GM19328 (cell line): ENCODE data around the gene TMEM154.
"Not testable (repeated sequence)": the region's sequence is repeated elsewhere in the genome, so short reads cannot be mapped to it uniquely, and the experiment has no call there.

Experiments
- ATAC-seq: cut with Tn5 transposase; IDR thresholded peaks from one replicate; pipeline ENCODE4 v1.9.1; 2021; ENCODE audit warnings: mild to moderate bottlenecking, moderate library complexity; ENCODE audit not compliant: unreplicated experiment

Gene TMEM154

GRCh38 chr4:152668338-152668964 lies 11.3 kb downstream of the TMEM154 start:
- ATAC-seq: no peak

- no peak for ATAC-seq
These were observed 12.0 kb downstream of the TMEM154 start for GRCh38 chr4:152667781-152668180.

GRCh38 chr4:152666946-152667345 lies 12.9 kb downstream of the TMEM154 start:
- no peak for ATAC-seq

- no peak for ATAC-seq
These were observed 14.0 kb downstream of the TMEM154 start for GRCh38 chr4:152665691-152666395.

GRCh38 chr4:152664067-152664378 lies 15.8 kb downstream of the TMEM154 start:
- not testable (repeated sequence) for ATAC-seq

- peak; percentile 40 for ATAC-seq
These were observed 16.4 kb downstream of the TMEM154 start for GRCh38 chr4:152663203-152664066.

- ATAC-seq: no peak
These were observed 18.1 kb downstream of the TMEM154 start for GRCh38 chr4:152661649-152662048.

GRCh38 chr4:152660526-152660925 lies 19.3 kb downstream of the TMEM154 start:
- no peak for ATAC-seq

- ATAC-seq: no peak
These were observed 20.0 kb downstream of the TMEM154 start for GRCh38 chr4:152659806-152660205.

GRCh38 chr4:152657657-152658056 lies 22.1 kb downstream of the TMEM154 start:
- ATAC-seq: no peak

GRCh38 chr4:152655272-152656129 lies 24.3 kb downstream of the TMEM154 start:
- no peak for ATAC-seq

- ATAC-seq: no peak
These were observed 27.7 kb downstream of the TMEM154 start for GRCh38 chr4:152652102-152652501.

GRCh38 chr4:152651473-152652060 lies 28.2 kb downstream of the TMEM154 start:
- no peak for ATAC-seq

- no peak for ATAC-seq
These were observed 33.6 kb downstream of the TMEM154 start for GRCh38 chr4:152646221-152646620.

GRCh38 chr4:152644130-152644529 lies 35.7 kb downstream of the TMEM154 start:
- ATAC-seq: no peak

- peak; percentile 91 for ATAC-seq
These were observed 36.4 kb downstream of the TMEM154 start for GRCh38 chr4:152643153-152644035.

GRCh38 chr4:152640058-152640921 lies 39.5 kb downstream of the TMEM154 start:
- no peak for ATAC-seq

- no peak for ATAC-seq
These were observed 43.9 kb downstream of the TMEM154 start for GRCh38 chr4:152635851-152636250.
